GM12892 (cell line): ENCODE results near the gene PFKP.

Experiments
- DNase-seq: peaks from one replicate; pipeline ENCODE4 v3.0.0; 2011; ENCODE audit not compliant: insufficient read length
- FAIRE-seq: peaks from 2 replicates; lab custom pipeline; 2011; peaks lifted over from hg19 to GRCh38; lab: Jason Lieb, UNC
- POLR2A ChIP-seq: IDR thresholded peaks from 2 replicates; pipeline ENCODE4 v1.6.1; 2011; ENCODE audit warnings: low read depth, low read length, control low read depth
- POLR2AphosphoS5 ChIP-seq: IDR thresholded peaks from 2 replicates; pipeline ENCODE4 v1.6.1; 2011; ENCODE audit warnings: low read depth, low read length, control low read depth
- TAF1 ChIP-seq: IDR thresholded peaks from 2 replicates; pipeline ENCODE4 v1.6.1; 2011; ENCODE audit warnings: low read depth, mild to moderate bottlenecking, control low read depth, low read length, borderline replicate concordance

PFKP gene

DNA sequence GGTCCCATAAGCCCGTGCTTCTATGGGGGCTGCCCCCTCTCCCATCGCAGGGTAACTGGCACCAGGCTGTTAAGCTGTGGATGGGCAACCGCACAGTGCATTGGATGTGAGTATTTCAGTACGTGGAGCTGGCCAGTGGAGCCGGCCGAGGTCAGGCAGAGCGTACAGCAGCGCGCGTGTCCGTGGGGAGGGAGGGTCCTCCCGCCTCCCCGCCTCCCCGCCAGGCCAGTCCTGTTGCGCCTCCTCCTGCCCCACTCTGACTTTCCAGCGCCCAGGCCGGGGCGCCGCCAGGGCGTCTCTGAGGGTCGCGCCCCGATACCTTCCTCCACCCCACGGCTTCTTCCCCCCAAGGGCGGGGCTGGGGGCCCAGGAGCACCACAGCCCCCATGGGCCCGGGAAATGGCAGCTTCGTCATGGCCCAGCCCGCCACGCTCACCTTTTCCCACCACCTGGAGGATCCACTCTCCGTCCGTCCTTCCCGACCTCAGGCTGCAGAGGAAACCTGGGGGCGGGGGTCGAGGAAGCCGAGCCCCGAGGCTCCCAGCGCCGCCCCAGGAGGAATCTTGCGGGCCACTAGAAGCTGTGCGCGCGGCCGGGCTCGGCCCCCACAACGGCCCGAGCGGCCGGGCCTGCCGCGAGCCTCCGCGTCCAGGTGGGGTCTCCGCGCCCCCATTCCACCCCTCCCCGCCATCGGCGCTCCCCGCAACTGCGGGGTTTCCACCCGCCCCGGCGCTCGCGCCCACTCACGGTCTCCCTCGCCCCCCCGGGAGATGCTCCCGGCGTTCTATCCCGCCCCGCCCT lies 831 bp upstream of the PFKP start:
- no peak for FAIRE-seq
- DNase-seq, result no peak
- TF ChIP-seq TAF1 (no peak), POLR2AphosphoS5 (no peak), POLR2A (no peak)

GRCh38 chr10:3067859-3068179 lies 471 bp downstream of the PFKP start:
- DNase-seq (no peak), FAIRE-seq (peak; percentile 56)
- TF ChIP-seq POLR2AphosphoS5, result no peak
- no peak for TF ChIP-seq TAF1
- no peak for TF ChIP-seq POLR2A

GRCh38 chr10:3068201-3068967 lies 1.0 kb downstream of the PFKP start:
- peak; percentile 62 for DNase-seq
- TF ChIP-seq POLR2A (0 out of 2 replicates have a peak, but pooled peaks have one; percentile 38), TAF1 (no peak), POLR2AphosphoS5 (no peak; the same call in 1 of the 2 replicates)
- FAIRE-seq, result peak; percentile 46

DNA sequence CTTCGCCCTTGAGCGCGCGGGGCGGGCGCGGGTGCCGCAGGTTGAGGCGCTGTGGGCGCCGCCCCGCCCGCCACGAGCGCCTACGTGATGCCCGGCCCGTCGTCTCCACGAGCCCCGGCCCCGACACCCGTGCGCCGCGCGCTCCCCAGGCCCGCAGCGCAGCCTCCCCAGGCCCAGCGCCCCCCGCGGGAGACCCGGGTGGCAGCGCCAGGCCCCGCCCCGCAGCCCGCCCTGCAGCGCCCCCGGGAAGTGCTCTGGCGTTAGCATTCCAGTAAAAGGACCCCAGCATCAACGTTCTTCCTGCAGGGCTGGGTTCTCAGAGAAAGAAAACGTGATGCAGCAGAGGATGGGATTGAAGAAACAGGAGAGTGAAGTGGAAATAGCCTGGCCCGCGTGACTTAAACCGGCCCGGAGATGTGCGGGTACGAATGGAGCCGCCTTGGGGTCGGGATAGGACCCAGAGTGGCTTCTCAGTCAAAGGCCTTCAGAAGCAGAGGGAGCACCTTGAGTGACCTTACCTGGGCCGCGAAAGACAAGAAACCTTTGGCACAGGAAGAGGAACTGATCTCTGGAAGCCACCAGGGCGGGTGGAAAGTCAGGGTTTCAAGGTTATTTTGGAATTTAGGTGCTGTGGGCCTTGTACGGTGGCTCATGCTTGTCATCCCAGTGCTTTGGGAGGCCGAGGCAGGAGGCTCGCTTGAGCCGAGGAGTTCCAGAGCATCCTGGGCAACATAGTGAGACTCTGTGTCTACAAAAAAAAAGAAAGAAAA lies 1.8 kb downstream of the PFKP start:
- TF ChIP-seq POLR2AphosphoS5 (no peak), TAF1 (no peak)
- FAIRE-seq (no peak), DNase-seq (peak; percentile 48)

DNA sequence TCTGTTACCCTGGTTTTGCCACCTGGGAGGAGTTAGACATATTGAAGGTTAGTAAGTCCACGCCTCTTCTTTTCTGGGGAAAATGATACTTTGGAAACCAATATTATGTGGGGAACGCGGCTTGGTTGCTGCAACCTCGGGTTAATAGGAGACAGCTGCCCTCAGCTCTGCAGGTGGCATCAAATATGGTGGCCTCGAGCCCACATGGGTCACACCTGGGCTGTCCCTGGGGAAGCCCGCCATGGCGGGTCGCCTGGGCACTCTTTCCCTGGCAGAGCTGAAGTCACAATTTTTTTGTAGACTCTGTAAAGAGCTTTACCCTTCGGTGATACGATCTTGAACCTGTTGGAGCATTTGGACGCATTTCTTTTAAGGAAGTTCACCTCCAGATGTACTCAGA lies 2.5 kb downstream of the PFKP start:
- TF ChIP-seq POLR2AphosphoS5 (no peak), TAF1 (no peak), POLR2A (no peak)
- FAIRE-seq, result peak; percentile 9
- DNase-seq, result no peak

GRCh38 chr10:3071405-3072198 lies 4.3 kb downstream of the PFKP start:
- no peak for TF ChIP-seq POLR2AphosphoS5
- TF ChIP-seq POLR2A, result no peak
- TF ChIP-seq TAF1, result no peak
- DNase-seq, result no peak
- peak; percentile 60 for FAIRE-seq

DNA sequence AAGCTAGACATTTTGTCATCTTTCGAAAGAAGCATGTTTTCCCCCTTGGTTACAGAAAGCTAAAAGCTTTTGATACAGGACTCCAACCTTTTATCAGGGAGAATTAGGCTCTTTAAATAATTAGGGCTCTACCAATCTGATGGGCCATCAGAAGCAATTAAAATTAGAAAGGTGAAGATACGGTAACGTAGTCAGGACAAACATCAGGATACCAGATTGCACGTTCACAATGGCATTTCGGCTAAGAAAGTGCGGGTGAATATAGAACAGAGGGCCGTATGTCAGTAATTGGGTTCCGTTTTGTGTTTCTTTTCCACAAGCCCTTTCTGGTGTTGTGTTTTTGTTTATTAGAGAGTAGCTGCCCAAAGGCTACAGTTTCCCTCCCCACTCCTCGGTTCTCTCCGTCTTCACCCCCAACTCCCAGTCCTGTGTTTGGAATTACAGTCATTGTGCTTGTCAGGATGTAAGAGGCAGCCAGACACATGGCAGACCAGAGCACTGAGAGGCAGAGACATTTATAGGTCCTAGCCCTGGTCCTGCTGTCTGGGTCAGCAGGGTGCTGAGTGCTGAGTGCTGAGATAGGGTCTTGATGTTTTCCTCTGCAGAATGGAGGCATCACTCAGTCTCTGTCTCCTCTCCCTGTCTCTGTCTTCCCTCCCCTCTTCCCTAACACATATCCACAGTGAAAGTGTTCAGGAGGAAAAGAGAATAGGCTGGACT lies 5.5 kb downstream of the PFKP start:
- FAIRE-seq (no peak), DNase-seq (no peak)
- TF ChIP-seq TAF1, result no peak
- no peak for TF ChIP-seq POLR2A
- TF ChIP-seq POLR2AphosphoS5, result no peak

- DNase-seq (no peak), FAIRE-seq (no peak)
- TF ChIP-seq POLR2AphosphoS5, result no peak
- no peak for TF ChIP-seq TAF1
- no peak for TF ChIP-seq POLR2A
Observed at GRCh38 chr10:3074145-3074665, 6.9 kb downstream of the PFKP start.

DNA sequence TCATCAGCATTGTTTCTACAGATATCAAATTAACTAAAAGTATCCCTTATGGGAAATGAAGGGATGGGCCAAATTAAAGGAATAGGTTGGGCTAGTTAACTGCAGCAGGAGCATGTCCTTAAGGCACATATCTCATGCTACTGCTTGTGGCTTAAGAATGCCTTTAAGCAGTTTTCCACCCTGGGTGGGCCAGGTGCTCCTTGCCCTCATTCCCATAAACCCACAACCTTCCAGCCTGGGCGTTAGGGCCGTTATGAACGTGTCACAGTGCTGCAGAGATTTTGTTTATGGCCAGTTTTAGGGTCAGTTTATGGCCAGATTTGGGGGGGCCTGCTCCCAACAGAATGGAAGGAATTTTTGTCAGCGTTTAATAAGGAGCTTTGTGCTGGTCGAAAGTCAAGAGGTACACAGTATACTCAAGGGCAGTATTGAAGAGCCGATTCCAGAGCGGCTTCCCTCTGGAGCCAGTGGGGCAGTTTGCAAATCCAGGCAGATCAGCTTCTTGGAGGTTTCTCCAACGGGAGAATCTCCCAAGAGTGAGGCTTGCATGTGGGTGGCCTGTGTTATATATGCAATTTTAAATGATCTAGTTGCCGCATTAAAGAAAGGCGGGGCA lies 7.7 kb downstream of the PFKP start:
- DNase-seq, result no peak
- FAIRE-seq, result no peak
- TF ChIP-seq POLR2A (no peak), POLR2AphosphoS5 (no peak), TAF1 (no peak)
